ENCODE results near the gene OBSCN. TPM values are rescaled to one million over a fixed set of nuclear protein-coding genes. Genes with fewer than 3 reads are reported as not detected.

The OBSCN gene
- total and polyA plus RNA-seq, 12 donors = 176 to 639 (median 407) TPM

- Histone ChIP-seq H3K4me3 (no peak overlapping the region), H3K27me3 (no peaks in the 10 kb centered on the region), H3K4me1 (peaks cover 0 to 28% (median 9%) of the 10 kb centered on the region in 9 donors), H3K9me3 (peaks cover 0 to 8% (median 0%) of the 10 kb centered on the region in 11 donors), H3K27ac (no peak overlapping the region), H3K36me3 (peaks cover 0 to 86% (median 8%) of the 10 kb centered on the region in 9 donors)
- ATAC-seq (no peak), DNase-seq (peak in 1 of 2 donors; percentile 7)
- intact Hi-C loops (cut with DNase I) = loop anchor here in 2 of 10 donors (10.0 kb wide), 2 partner anchors 57 to 63 kb away; partner anchors contain the start of gene TRIM11 (in 1 of the 2)
- TF ChIP-seq CTCF (IDR thresholded peaks at IDR 0.05) = no peak
- WGBS, 2 donors = 85 to 86% methylated on average over 17 of the region's 17 CpGs
Observed at GRCh38 chr1:228341450-228341813, 133.6 kb downstream of the OBSCN start.

GRCh38 chr1:228341814-228342626, 134.2 kb downstream of the OBSCN start:
- no peak for TF ChIP-seq CTCF (IDR thresholded peaks at IDR 0.05)
- ATAC-seq (no peak), DNase-seq (no peak)
- peaks cover 0 to 34% (median 10%) of the 10 kb centered on the region in 9 donors for H3K4me1 ChIP-seq
- 85 to 87% methylated on average over 20 of the region's 20 CpGs for WGBS, 2 donors
- no peak overlapping the region for H3K4me3 ChIP-seq
- no peaks in the 10 kb centered on the region for H3K27me3 ChIP-seq
- peaks cover 0 to 8% (median 0%) of the 10 kb centered on the region in 11 donors for H3K9me3 ChIP-seq
- intact Hi-C loops (cut with DNase I) = loop anchor here in 2 of 10 donors (10.0 kb wide), 2 partner anchors 57 to 63 kb away; partner anchors contain the start of gene TRIM11 (in 1 of the 2)
- no peak overlapping the region for H3K27ac ChIP-seq
- peaks cover 0 to 80% (median 8%) of the 10 kb centered on the region in 9 donors for H3K36me3 ChIP-seq

- no peak for ATAC-seq
- peaks cover 0 to 74% (median 8%) of the 10 kb centered on the region in 9 donors for H3K36me3 ChIP-seq
- intact Hi-C loops (cut with DNase I) = loop anchor here in 2 of 10 donors (10.0 kb wide), 2 partner anchors 58 to 62 kb away; partner anchors contain the start of gene TRIM11 (in 1 of the 2)
Observed at GRCh38 chr1:228342627-228343190, 134.9 kb downstream of the OBSCN start.

More at GRCh38 chr1:228342627-228343190, 134.9 kb downstream of the OBSCN start:
- Histone ChIP-seq H3K27me3 (no peaks in the 10 kb centered on the region), H3K4me3 (no peak overlapping the region), H3K4me1 (peaks cover 0 to 41% (median 13%) of the 10 kb centered on the region in 9 donors), H3K9me3 (peaks cover 0 to 8% (median 0%) of the 10 kb centered on the region in 11 donors), H3K27ac (no peak overlapping the region)
- 74 to 77% methylated on average over 8 of the region's 8 CpGs for WGBS, 2 donors
- no peak for TF ChIP-seq CTCF (IDR thresholded peaks at IDR 0.05)
- DNase-seq = no peak
